Measurements from ENCODE around the gene SAMD9.
"Not testable (repeated sequence)": the region's sequence is repeated elsewhere in the genome, so short reads cannot be mapped to it uniquely, and the experiment has no call there.

The SAMD9 gene

DNA sequence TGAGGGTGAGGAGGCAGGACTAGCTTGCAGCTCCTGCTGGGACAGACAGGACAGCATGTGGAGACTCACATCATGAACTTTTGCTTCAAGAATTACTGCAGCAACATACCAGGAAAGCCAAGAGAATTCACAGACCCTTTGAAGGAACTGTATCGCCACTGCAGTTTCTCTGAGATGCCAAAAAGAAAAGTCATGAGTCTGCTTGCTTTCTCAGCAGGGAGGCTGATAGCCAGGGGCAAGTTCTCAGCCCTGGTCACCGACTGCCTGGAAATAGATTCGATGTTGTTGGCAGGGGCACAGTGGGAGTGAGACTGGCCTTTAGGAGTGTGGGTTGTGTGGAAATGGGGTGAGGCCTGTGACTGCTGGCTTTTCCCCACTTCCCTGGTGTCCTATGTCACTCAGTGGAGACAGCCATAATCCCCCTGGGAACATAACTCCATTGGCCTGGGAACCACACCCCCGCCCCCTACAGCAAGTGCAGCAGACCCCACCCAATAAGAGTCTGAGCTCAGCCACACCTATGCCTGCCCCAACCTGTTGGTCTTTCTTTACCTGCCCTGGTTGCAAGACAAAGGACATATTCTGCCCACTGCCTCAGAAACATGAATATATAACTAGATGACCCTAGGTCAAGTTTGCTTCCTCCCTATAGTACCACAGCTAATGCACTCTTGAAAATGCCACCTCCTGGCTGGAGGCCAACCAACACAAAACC is 1.6 kb upstream of the SAMD9 start:
- no peak for DNase-seq

DNA sequence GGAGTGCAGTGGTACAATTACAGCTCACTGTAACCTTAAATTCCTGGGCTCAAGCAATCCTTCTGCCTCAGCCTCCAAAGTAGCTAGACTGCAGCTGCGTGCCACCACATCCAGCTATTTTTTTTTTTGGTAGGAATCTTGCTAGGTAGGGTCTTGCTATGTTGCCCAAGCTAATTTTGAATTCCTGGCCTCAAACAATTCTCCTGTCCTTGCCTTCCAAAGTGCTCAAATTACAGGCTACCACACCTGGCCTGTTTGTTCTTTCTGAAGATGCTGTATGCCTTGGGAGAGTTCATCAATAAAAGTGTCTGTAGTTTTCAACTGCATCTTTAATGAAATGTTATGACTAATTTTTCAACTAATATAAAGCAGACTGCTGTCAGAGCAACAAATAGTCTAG is 452 bp downstream of the SAMD9 start:
- no peak for DNase-seq

DNA sequence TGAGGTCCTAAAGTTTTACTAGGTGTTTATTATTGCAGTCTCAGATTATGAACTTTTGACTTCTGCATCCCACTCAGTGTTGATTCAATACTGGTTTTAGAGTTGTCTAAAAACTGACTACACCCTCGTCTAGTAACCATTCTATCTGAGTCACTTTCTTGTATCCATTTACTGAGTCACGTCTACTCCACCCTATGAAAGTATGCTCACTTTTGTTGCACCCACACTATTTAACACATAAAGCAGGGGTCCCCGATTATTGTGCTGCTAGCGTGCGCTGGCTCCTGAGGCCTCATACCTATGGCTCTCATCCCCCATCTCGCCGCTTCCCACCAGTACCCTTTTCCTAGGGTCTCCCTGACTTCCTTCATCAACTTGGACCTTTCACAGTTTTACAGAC is 2.0 kb downstream of the SAMD9 start:
- DNase-seq = no peak

DNA sequence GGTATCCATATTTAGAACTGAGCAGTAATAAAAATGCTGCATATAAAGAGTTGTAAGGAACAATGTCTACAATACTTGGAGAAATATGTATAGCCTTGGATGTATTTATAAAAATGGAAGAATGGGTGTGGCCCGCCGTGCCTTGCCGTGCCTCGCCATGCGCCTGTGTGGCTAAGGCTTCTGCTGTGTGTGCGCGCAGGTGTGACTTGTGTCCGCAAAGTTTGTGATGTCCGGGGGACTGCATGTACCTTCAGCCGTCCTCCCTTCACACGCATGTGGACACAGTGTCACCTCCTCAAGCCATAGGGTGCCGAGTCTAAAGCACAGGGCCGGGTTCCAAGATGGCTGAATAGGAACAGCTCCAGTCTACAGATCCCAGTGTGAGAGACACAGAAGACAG is 9.8 kb downstream of the SAMD9 start:
- no peak for DNase-seq

DNA sequence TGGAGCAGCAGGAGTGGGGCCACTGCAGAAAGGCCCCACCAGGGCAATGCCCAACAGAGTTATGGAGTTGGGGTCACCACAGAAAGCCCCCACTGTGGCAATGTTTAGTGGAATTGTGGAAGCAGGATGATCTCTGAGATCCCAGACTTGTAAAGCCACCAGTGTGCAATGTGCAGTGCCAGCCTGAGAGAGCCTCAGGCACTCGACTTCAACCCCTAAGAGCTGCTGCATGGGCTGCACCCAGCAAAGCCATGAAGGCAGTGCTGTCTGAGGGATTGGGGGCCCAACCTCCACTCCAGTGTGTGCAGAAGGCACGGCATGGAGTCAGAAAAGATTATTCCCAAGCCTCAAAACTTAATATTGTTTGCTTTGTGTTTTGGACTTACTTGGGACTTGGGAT is 20.4 kb downstream of the SAMD9 start:
- DNase-seq = no peak

DNA sequence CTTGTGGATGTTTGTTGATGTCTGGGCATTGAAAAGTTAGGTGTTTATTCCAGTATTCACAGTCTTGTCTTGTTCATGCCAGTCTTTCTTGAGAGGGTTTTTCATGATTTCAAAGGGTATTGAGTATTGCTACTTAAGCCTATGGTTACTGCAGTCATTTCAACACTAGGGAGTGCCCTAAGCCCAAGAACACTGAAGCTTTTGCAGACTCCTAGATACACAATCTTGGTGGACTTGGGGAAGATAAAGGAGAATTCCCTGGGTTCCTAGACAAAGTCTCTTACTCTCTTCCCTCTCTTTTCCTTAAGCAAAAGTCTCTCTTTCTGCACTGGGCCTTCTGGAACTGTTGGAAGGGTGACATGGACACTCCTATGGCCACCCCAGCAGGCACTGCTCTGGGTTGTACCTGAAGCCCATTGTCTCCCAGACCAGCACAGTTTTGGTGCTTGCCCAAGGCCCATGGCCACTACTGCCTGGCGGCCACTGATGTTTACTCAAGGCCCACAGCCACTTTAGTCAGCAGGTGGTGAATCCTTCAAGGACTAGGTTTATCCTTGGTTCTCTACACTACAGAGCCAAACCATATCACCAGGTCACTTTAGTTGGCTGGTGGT is 24.9 kb downstream of the SAMD9 start:
- DNase-seq = no peak

DNA sequence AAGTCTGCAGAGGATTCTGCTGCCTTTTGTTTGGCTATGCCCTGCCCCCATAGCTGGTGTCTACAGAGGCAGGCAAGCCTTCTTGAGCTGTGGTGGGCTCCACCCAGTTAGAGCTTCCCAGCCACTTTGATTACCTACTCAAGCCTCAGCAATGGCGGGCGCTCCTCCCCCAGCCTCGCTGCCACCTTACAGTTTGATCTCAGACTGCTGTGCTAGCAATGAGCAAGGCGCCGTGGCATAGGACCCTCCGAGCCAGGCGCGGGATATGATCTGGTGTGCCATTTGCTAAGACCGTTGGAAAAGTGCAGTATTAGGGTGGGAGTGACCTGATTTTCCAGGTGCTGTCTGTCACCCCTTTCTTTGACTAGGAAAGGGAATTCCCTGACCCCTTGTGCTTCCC is 44.4 kb downstream of the SAMD9 start:
- not testable (repeated sequence) for DNase-seq

DNA sequence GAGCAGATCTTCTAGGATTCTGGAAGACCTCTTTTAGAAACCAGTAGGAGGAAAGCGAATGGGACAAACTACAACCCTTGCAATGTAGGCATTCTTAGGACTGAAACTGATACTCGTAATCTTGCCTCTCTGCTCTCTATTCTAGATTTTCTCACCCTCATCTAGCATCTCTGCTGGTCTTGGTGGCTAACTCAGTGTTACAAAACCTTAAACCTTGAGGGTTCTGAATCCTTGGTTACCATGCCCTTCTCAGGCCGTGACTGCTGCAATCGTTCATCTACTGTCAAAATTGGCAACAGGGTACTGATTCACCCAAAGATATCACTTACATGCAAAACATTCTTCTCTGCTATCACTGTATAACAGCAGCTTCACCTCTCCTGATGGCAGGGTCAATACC is 55.2 kb downstream of the SAMD9 start:
- no peak for DNase-seq

DNA sequence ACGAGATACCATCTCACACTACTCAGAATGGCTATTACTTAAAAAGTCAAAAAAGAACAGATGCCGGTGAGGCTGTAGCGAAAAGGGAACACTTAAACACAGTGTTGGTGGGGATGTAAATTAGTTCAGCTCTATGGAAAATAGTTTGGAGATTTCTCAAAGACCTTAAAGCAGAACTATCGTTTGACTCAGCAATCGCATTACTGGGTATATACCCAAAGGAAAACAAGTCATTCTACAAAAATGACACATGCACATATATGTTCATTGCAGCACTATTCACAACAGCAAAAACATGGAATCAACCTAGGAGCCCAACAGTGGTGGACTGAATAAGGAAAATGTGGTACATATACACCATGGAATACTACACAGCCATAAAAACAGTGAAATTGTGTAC is 56.9 kb downstream of the SAMD9 start:
- no peak for DNase-seq

DNA sequence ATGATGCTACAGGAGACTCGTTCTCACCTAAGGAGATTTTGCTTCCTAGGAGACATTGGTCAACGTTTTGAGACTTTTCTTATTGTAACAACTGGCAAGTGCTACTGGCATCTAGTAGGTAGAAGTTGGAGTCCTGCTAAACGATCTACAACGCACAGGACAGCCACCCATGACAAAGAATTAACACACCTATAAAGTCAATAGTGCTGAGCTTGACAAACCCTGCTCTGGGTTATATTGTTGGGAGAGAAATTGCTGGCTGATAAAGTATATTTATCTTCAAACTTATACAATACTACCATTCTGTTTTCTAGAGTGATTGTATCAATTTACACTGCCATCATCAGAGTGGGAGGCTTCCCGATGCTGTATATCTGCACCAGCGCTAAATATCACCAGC is 57.8 kb downstream of the SAMD9 start:
- DNase-seq = no peak

DNA sequence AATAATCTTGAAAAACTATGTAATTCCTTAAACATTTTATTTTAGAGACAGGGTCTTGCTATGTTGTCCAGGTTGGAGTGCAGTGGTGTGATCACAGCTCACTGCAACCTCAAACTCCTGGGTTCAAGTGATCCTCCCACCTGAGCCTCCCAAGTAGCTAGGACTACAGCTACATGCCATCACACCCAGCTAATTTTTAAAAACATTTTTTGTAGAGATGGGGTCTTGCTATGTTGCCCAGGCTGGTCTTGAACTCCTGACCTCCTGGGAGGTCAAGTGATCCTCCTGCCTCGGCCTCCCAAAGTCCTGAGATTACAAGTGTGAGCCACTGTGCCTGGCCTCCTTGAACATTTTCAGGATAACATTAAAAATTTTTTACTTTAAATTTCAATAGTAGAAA is 61.2 kb downstream of the SAMD9 start:
- DNase-seq = not testable (repeated sequence)

DNA sequence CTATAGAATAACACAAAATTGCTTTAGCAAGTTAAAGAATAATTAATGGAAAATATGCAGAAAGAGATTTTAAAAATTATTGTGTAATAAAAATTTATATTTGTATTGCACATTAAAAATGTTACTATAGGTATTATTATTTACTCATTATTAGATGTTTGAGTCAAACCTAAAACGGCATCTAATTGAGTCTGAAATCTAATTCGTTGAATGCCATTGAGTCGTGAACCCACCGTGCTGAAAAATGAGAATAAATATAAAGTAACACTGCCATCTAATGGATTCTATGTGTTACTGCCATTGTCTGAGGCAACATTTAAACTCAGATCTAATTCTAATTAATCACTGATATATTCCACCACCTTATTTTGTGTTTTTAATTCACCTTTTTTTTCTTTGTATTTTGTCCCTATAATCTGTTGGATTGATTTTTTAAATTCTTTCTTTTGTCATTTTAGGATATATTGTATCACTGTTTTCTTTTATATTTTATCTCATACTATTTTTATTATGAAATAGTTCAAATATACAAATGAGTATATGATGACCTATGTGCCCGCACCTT is 62.2 kb downstream of the SAMD9 start:
- DNase-seq = no peak

DNA sequence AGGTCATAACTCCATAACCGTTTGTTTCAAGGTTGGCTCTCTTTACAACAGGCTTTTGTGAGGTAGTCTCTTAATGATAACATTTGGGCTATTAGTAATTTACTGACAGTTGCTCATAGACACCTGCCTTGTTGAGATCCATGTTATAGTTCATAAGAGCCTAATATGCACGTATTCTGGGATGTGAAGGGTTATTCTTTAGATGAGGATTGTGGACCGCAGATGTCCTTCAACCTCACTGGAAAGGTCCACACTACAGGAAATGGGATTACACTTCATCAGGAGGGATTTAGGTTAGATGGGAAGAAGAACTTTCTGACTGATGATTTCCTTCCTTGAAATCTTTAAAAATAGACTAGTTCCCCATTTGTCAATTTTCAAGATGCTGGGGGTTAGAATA is 62.8 kb downstream of the SAMD9 start:
- no peak for DNase-seq

DNA sequence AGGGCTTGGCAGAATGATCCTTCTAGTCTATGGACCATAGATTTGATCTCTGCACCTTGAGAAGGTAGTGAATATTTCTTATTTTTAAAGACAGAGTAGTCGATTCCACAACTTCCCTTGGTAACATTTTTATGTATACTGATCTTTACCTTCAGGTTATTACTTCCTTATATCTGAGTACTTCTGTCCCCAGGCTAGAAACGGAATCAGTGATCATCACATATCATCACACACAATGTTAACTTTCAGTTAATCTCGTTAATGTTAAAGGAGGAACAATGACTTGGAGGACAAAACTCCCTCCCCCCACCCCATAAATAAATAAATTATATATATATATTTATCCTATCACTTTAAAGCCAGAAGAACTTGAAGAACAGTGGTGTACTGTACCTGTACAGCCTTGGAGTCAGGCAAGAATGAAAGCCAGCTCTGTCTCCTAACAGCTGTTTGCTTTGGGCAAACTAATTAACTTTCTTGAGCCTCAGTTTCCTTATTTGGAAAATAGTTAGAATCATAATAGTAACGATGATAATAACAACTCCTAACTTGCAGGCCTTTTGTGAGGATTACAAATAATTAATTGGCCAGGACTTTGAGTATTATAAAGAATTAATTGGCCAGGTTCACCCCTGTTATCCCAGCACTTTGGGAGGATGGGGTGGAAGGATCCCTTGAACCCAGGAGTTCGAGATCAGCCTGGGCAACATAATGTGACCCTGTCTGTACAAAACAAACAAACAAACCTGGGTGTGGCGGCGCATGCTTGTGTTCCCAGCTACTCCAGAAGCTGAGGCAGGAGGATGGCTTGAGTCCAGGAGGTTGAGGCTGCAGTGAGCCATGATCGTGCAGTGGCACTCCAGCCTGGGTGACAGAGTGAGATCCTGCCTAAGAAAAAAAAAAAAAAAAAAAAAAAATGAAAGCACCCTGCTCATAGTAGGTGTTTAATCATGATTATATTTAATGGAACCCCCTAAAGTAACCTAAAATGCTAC is 63.5 kb downstream of the SAMD9 start:
- no peak for DNase-seq

DNA sequence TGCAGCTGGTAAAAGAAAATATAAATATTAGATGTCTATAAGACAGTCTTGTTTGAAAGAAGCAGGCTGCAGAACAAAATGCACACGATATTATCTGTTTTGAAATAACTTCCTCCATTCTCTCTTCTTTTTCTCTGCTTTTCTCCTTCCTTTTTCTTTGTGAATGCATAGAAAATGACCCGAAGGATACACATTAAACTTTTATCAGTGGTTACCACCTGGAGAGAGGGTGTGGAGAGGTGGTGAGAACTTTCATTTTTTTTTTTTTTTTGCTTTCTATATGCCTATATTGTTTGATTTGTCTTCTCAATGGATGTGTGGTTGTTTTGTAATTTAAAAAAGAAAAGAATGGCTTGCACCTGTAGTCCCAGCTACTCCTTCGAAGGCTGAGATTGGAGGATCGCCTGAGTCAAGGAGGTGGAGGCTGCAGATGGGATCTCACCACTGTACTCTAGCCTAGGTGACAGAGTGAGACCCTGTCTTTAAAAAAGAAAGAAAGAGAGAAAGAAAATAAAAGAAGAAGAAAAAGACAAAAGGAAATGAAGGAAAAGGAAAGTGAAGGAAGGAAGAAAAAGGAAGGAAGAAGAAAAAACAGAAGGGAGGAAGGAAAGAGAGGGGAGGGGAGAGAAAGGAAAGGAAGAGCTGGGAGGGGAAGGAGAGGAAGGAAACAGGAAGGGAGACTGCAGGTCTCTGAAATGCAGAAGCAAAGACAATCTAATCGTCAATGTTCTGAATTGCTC is 64.4 kb downstream of the SAMD9 start:
- no peak for DNase-seq

DNA sequence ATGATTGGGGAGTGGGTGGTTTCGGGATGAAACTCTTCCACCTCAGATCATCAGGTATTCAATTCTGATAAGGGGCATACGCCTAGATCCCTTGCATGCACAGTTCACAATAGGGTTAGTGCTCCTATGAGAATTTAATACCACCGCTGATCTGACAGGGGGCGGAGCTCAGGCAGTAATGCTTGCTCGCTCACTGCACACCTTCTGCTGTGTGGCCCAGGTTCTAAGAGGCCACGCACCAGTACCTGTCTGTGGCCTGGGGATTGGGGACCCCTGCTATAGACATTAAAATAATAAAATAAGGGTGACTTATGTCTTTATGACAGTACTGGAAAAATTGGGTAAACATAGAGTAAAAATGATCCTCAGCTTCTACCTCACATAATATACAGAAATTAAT is 66.1 kb downstream of the SAMD9 start:
- DNase-seq = no peak

Measured in stimulated activated CD4-positive, alpha-beta T cell treated with anti-CD3 and anti-CD28 coated beads, Interleukin-12 subunit alpha, Interleukin-12 subunit beta, amount 100 ng/mL, for 4 hours (primary cell).